GF-D8 (cell line): ENCODE measurements around the gene SEC23A.
"Not testable (repeated sequence)": the region's sequence is repeated elsewhere in the genome, so short reads cannot be mapped to it uniquely, and the experiment has no call there.

Source experiments
- DNase-seq: peaks from one replicate; lab custom pipeline; 2025; lab: John Stamatoyannopoulos, UW

SEC23A gene

GRCh38 chr14:39030209-39030608, 72.8 kb downstream of the SEC23A start:
- DNase-seq: no peak

- no peak for DNase-seq
These were observed 73.2 kb downstream of the SEC23A start for GRCh38 chr14:39029789-39030188.

GRCh38 chr14:39028620-39029019, 74.4 kb downstream of the SEC23A start:
- no peak for DNase-seq

GRCh38 chr14:39025810-39026627, 77.0 kb downstream of the SEC23A start:
- DNase-seq: peak; percentile 62

- DNase-seq: no peak
These were observed 77.7 kb downstream of the SEC23A start for GRCh38 chr14:39025250-39025809.

- no peak for DNase-seq
These were observed 78.8 kb downstream of the SEC23A start for GRCh38 chr14:39023939-39024871.

DNA sequence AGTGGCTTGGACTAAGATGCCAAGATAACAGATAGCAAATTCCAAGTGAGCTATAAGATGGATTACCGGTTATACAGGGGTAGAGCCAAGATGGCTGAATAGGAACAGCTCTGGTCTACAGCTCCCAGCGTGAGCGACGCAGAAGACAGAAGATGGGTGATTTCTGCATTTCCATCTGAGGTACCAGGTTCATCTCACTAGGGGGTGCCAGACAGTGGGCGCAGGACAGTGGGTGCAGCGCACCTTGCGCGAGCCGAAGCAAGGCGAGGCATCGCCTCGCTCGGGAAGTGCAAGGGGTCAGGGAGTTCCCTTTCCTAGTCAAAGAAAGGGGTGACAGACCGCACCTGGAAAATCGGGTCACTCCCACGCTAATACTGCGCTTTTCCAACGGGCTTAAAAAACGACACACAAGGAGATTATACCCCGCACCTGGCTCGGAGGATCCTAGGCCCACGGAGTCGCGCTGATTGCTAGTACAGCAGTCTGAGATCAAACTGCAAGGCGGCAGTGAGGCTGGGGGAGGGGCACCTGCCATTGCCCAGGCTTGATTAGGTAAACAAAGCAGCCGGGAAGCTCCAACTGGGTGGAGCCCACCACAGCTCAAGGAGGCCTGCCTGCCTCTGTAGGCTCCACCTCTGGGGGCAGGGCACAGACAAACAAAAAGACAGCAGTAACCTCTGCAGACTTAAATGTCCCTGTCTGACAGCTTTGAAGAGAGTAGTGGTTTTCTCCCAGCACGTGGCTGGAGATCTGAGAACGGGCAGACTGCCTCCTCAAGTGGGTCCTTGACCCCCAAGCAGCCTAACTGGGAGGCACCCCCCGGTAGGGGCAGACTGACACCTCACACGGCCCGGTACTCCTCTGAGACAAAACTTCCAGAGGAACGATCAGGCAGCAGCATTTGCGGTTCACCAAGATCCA, 85.7 kb downstream of the SEC23A start:
- not testable (repeated sequence) for DNase-seq

DNA sequence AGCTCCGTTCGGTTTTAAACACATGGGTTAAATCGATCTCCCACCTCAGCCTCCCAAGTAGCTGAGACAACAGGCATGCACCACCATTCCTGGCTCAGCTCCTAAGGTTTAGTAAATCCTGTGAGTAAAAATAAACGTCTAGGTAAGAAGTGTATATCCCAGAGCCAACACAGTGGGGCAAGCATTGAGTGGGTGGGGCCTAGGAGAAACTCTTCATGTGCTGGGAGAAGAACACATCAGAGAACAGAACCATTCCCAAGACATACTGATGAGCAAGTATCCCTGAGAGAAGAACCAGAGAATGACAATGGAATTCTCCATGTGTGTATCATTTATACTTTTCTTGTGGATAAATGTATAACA, 86.3 kb downstream of the SEC23A start:
- no peak for DNase-seq

- DNase-seq: peak; percentile 28
These were observed 87.0 kb downstream of the SEC23A start for GRCh38 chr14:39015964-39016577.

DNA sequence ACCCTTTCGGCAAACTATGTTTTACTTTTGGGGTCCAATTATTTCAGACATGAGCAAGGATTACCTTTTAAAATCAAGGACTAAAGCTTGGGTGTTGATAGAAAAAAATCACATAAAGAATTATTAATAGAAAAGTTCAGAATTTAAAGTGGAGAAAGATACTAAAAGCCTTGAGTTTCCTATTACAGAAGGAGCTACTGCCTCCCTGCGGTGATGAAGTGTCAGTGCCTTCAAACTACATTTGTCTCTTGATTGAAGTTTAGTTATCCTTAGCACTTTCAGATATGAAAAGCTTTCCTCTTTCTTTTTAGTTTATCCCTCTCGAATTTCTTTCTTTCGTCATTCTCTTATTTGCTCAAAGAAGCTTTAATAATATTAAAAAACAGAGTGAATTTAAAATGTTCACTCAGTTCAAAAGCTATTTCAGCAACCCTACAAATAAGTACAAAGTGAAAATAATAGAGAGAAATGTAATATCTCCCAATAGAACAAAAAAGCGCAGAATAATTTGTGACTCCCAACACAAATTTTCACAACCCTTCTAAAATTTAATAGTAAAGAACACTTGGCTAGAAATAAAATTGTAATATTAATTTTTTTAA, 87.6 kb downstream of the SEC23A start:
- peak; percentile 43 for DNase-seq

DNA sequence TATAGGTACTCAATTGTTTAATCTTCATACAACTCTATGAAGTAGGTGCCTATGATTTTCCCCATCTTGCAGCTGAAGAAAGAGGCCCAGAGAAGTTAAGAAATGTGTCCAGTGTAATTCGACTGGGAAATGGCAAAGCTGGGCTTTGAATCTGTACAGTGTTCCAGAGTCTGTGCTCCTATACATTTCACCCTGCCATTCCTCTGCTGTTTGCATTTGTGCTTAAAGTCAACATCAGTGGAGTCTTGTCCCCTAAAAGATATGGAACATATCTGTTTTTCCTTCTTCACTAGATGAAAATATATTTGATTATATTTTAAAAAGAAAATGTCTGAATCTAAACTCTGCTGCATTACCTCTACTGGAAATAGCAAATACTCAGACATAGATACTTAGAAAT, 88.6 kb downstream of the SEC23A start:
- DNase-seq: no peak

DNA sequence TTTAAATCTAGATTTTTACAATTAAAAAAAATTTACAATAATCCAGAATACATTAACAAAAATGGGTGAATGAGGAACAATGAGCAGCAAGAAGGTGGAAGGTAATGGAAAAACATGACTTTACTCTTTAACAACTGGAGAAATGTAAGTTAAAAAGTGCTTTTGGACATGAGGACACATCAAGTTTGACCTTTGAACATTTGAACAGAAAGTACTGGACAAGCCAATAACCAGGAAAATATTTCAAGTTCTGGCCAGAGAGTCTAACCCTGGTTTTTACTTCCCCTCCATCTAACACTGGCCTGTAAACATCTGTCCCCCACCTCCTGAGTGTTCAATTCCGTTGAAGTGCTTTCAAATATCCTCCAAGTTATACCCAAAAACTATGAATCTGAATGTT, 94.1 kb downstream of the SEC23A start:
- not testable (repeated sequence) for DNase-seq

DNA sequence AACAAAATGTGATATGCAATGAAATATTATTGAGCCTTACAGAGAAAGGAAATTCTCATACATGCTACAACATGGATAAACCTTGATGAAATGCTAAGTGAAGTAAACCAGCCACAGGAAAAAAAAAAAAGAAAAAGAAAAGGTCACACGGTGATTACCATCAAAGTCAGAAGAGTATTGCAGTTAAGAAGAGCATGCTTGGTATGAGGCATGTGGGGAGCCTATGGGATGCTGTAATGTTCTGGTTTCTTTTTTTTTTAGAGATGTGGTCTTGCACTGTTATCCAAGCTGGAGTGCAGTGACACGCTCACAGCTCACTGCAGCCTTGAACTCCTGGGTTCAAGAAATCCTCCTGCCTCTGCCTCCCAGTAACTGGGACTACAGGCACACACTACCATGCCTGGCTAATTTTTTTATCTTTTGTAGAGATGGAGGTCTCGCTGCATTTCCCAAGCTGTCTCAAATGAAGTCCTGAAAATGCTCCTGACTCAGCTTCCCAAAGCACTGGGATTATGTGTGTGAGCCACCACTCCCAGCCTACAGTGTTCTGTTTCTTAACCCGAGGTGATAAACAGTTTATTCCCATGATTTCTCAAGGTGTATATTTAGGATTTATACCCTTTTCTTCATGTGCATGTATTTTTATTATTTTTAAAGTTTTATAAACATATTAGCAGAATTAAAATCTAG, 96.2 kb downstream of the SEC23A start:
- no peak for DNase-seq

DNA sequence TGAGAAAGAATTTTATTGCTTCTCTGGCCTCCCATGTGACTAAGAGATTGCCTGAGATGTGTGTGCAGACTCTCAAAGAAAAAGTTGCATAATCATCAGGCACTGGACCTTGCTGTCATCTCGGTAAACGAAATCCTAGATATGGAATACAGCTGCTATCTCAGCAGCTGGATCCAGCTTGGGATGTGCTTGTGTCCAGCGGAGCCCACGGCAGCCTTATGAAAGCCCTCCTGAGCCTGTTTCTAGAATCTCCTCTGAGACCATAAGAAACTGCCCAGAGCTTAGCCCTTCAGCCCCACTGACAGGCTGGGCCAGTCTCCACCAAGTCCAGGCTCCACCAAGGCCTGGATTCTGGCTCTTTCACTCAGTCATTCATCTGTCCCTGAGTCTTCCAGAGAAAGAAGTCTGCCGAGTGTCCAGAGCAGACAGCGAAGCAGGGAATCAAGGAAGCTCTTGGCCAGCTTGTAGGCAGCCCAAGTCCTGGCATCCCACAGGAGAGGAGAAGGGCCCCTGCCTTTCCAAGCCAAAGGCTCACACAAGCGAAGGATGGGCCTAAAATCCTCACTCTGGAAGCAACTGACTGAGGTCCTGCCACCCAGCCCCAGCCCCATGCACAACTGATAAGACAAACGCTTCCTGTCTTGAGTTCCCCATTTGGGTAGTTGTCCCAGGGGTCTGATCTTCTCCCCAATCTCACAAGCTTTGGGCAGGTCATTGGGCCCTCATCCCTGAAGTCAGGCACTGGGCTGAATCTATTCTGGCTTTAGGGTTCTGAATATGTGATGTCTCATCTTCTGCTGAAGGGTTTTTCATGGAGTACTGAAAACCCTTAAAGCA, 97.8 kb downstream of the SEC23A start:
- DNase-seq: peak; percentile 16

- no peak for DNase-seq
These were observed 103.1 kb downstream of the SEC23A start for GRCh38 chr14:38999949-39000348.

GRCh38 chr14:38994731-38995130, 108.3 kb downstream of the SEC23A start:
- DNase-seq: no peak

- no peak for DNase-seq
These were observed 109.1 kb downstream of the SEC23A start for GRCh38 chr14:38993981-38994380.

DNA sequence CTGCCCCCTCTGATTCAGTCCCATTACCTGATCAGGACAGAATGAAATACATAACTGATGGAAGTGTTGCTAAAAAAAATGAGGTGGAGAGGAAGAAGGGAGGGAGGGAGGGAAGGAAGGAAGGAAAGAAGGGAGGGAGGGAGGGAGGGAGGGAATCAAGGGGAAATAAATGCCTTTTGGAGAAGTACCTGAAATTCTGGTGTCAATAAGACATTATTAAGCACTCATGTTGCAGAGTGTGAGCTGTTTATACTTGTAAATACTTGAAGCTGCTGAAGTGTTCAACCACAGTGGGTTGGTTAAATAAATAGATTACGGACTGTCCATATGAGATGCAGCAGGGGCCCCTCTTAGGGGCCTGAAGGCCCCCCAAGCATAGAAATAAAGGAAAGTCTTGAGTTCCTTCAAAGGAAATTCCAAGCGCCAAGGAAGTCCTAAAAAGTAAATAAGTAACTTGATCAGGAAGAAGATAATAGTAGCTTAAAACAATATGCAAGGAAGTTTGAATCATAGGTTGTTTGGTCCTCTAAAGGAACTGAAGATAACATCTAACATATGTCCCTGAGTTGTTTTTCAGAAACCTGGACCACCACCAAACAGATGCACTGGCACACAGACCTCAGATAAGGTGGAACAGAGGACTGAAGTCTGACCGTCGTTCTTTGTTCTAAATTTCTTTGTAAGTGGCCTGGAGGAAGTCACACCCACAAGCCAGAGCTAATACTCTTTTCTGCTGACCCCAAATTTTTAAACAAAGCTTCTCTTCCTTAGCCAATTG, 110.8 kb downstream of the SEC23A start:
- no peak for DNase-seq
